WTC11 (cell line): ENCODE measurements around the gene USH1G. TPM values are rescaled to one million over a fixed set of nuclear protein-coding genes. Genes with fewer than 3 reads are reported as not detected.

Experiments used
- ETV6 ChIP-seq: sonication (generic); formaldehyde crosslinking; IDR thresholded peaks from 2 replicates; pipeline ENCODE4 v1.8.1; 2022; ENCODE audit warnings: mild to moderate bottlenecking, missing genetic modification reagents
- MXD4 ChIP-seq: fragments of 250-450 bp; sonication (Bioruptor Pico); IDR thresholded peaks from 2 replicates; pipeline ENCODE4 v1.8.0; 2021; ENCODE audit warnings: mild to moderate bottlenecking, moderate library complexity, borderline replicate concordance
- TEAD1 ChIP-seq: sonication (generic); formaldehyde crosslinking; IDR thresholded peaks from 2 replicates; pipeline ENCODE4 v1.8.0; 2022; ENCODE audit warnings: mild to moderate bottlenecking, missing genetic modification reagents
- TP53 ChIP-seq: sonication (generic); formaldehyde crosslinking; IDR thresholded peaks from 2 replicates; pipeline ENCODE4 v1.8.1; 2023; ENCODE audit warnings: mild to moderate bottlenecking, missing genetic modification reagents
- ZNF138 ChIP-seq: sonication (generic); formaldehyde crosslinking; conservative IDR thresholded peaks from 2 replicates; pipeline ENCODE4 v1.8.1; 2022; ENCODE audit warnings: mild to moderate bottlenecking, moderate library complexity, missing genetic modification reagents
- total RNA-seq: library from RNA; stranded (reverse); gene quantifications from 3 replicates; pipeline ENCODE4 v1.2.3, GENCODE V29; 2021
- TF ChIP-seq, protein P1 (sequence below): sonication (generic); formaldehyde crosslinking; IDR thresholded peaks from 2 replicates; pipeline ENCODE4 v1.8.1; 2022; ENCODE audit warnings: low read depth, mild to moderate bottlenecking, moderate library complexity, missing genetic modification reagents, borderline replicate concordance
- TF ChIP-seq, protein P2 (sequence below): sonication (generic); formaldehyde crosslinking; IDR thresholded peaks from 2 replicates; pipeline ENCODE4 v1.8.1; 2023; ENCODE audit warnings: mild to moderate bottlenecking, missing genetic modification reagents, moderate library complexity

USH1G gene
- total RNA-seq, 1 experiment from 2014 or later: 1.9 TPM

DNA sequence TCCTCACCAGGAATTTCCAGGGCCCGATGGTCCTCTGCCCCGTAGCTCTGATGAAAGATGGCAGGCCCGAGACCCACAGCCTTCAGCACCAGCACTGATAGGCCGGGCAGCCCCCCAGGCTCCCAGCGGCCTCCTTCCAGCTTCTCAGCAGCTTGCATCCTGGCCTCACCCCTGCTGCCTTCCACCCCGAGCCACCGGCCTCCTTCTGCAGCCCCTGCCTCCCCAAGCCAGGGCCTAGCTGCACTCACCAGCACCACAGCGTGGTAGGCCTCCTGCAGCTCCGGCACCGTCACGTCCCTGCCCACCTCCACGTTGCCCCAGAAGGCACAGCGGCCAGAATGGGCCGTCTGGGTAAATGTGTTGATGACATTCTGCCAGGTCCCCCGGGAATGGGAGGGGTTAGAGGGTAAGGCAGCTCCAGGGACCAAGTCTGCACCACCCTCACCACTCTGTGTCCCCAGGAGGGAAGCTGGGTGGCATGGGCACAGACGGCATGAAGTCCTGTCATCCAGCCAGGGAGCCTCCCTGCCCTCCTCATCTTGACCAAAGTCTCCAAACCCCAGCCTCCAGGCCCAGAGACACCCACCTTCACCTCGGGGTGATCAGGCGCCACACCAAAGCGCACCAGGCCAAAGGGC, 56.7 kb downstream of the USH1G start (continued):
- TF ChIP-seq TEAD1 (CRISPR knock-in tag) (no peak), ETV6 (CRISPR knock-in tag) (no peak), ZNF138 (no peak), MXD4 (CRISPR knock-in tag) (no peak), TP53 (CRISPR knock-in tag) (no peak)
- TF ChIP-seq, protein P1, sequence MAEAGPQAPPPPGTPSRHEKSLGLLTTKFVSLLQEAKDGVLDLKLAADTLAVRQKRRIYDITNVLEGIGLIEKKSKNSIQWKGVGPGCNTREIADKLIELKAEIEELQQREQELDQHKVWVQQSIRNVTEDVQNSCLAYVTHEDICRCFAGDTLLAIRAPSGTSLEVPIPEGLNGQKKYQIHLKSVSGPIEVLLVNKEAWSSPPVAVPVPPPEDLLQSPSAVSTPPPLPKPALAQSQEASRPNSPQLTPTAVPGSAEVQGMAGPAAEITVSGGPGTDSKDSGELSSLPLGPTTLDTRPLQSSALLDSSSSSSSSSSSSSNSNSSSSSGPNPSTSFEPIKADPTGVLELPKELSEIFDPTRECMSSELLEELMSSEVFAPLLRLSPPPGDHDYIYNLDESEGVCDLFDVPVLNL: no peak
- TF ChIP-seq, protein P2, sequence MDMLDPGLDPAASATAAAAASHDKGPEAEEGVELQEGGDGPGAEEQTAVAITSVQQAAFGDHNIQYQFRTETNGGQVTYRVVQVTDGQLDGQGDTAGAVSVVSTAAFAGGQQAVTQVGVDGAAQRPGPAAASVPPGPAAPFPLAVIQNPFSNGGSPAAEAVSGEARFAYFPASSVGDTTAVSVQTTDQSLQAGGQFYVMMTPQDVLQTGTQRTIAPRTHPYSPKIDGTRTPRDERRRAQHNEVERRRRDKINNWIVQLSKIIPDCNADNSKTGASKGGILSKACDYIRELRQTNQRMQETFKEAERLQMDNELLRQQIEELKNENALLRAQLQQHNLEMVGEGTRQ (CRISPR knock-in tag): no peak
- TF ChIP-seq, all 79 proteins: peak for 0

Other genes with a start within 250 kb of the USH1G start
- gene CD300LF, start 210.3 kb downstream of the USH1G start, total RNA-seq: not detected in 3 replicates
- gene RAB37, start 186.0 kb downstream of the USH1G start, total RNA-seq: 8.8 to 9.4 TPM (median 8.9 TPM) in 3 replicates
- 86.9 to 111 TPM (median 97.1 TPM) in 3 replicates for gene NHERF1, start 174.6 kb downstream of the USH1G start, total RNA-seq
- gene NAT9, start 146.9 kb downstream of the USH1G start, total RNA-seq: 66.0 to 71.2 TPM (median 67.1 TPM) in 3 replicates
- gene GRIN2C, start 63.4 kb downstream of the USH1G start, total RNA-seq: 0.14 to 0.31 TPM (median 0.23 TPM) in 3 replicates
- 46.5 to 52.8 TPM (median 49.7 TPM) in 3 replicates for gene FDXR, start 50.3 kb downstream of the USH1G start, total RNA-seq
- 1.1 to 2.2 TPM (median 1.2 TPM) in 3 replicates for gene FADS6, start 29.6 kb downstream of the USH1G start, total RNA-seq
- not detected in 3 replicates for gene OTOP2, start 1.0 kb upstream of the USH1G start, total RNA-seq
- not detected in 3 replicates for gene OTOP3, start 12.6 kb upstream of the USH1G start, total RNA-seq
- 16.7 to 19.4 TPM (median 19.3 TPM) in 3 replicates for gene HID1, start 49.5 kb upstream of the USH1G start, total RNA-seq
- 28.6 to 31.3 TPM (median 31.0 TPM) in 3 replicates for gene CDR2L, start 64.4 kb upstream of the USH1G start, total RNA-seq
- gene MRPL58, start 89.4 kb upstream of the USH1G start, total RNA-seq: 41.8 to 43.7 TPM (median 41.9 TPM) in 3 replicates
- gene ATP5PD, start 123.7 kb upstream of the USH1G start, total RNA-seq: 383 to 427 TPM (median 419 TPM) in 3 replicates
- gene KCTD2, start 124.0 kb upstream of the USH1G start, total RNA-seq: 31.3 to 34.0 TPM (median 32.8 TPM) in 3 replicates
- 32.4 to 33.5 TPM (median 33.1 TPM) in 3 replicates for gene SLC16A5, start 164.7 kb upstream of the USH1G start, total RNA-seq
- gene ARMC7, start 186.7 kb upstream of the USH1G start, total RNA-seq: 13.2 to 15.9 TPM (median 14.8 TPM) in 3 replicates
- 91.0 to 102 TPM (median 96.9 TPM) in 3 replicates for gene NT5C, start 208.5 kb upstream of the USH1G start, total RNA-seq
- gene JPT1, start 231.3 kb upstream of the USH1G start, total RNA-seq: 289 to 341 TPM (median 300 TPM) in 3 replicates